GM18499 (cell line): ENCODE measurements around the gene SHANK1.

Source experiments
- ATAC-seq: cut with Tn5 transposase; IDR thresholded peaks from one replicate; pipeline ENCODE4 v1.9.1; 2021; ENCODE audit warnings: moderate number of reproducible peaks; ENCODE audit not compliant: insufficient read depth, unreplicated experiment

SHANK1 gene

GRCh38 chr19:50713556-50714236 is 5.9 kb downstream of the SHANK1 start:
- no peak for ATAC-seq

- no peak for ATAC-seq
These were observed 6.8 kb downstream of the SHANK1 start for GRCh38 chr19:50712833-50713232.

- ATAC-seq: no peak
These were observed 7.8 kb downstream of the SHANK1 start for GRCh38 chr19:50711805-50712204.

- ATAC-seq: no peak
These were observed 8.4 kb downstream of the SHANK1 start for GRCh38 chr19:50711196-50711595.

DNA sequence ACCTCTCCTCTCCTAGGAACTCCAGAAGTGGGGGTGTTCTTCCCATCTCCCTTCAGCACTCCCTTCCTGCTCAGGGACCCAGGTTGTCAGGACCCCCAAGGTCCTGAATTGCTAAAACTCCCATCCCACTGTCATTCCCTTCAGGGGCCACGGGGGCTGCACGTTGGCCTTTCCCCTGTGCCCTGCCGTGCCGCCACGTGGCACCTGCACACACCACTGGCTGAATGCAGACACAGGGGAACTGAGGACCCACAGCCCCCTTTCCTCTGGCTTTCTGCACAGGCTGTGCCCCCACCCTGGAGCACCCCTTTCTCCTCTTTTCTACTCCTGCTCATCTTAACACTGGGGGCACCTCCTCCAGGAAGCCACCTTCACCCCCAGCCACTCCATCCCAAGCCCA is 9.0 kb downstream of the SHANK1 start:
- ATAC-seq: no peak

DNA sequence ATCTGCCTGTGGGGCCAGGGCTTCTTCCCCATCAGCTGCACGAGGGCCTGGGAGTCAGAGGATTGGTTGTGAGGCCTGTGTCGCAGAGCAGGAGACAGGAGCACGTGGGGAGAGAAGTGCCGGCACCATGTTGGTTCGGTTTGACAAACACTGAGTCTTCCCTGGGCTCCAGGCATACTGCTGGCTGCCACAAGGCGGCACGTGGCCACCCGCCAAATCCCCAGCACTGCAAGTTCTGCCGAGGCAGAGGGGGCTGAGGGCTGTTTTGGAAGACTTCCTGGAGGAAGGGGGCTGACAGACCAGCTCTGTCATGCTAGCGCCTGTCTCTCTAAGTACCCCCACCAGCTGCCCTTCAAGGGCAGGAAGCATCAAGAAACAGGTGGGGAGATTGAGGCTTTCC is 9.5 kb downstream of the SHANK1 start:
- ATAC-seq: no peak

DNA sequence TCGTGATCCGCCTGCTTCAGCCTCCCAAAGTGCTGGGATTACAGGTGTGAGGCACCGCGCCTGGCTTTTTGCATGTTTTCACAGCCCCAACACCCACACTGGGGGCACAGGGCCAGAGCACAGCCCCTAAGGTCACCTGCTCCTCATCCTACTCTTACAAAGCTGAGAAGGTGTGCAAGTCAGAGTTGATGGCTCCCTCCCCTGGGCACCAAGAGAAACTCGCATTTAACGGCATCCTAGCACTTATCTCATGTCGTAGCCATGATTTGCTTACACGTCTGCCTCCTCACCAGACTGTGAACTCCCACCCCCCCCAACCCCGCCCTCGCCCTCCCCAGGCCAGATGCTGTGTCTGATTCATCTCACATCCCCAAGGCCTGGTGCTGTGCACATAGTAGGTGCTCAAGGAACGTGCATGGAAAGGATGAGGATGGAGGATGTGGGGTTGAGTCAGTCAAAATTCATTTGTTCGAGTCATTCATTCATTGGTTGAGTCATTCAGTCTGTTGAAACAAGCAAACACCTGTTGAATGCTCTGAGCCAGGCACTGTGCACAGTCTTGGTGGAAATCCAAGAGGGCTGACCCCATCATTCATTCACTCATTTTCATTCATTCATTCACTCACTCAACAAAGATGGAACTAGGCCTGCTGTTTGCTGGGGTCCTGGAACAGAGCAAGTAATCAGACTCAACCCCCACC is 11.3 kb downstream of the SHANK1 start:
- ATAC-seq: no peak

DNA sequence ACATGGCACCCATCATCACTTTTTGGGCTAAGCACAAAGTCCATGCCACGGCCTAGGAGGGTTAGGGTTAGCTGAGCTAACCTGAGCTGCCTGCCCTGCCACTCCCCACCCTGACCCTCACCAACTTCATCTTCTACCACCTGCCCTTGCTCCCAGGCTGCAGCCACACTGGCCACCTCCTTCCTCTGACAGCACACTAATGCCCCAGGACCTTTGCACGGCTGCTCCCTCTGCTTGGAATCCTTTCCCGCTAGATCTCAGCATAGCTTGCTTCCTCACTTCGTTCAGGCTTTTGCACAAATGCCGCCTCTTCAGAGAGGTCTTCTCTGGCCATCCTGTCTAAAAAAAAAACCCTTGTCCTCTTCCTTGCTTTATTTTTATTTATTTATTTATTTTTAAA is 13.2 kb downstream of the SHANK1 start:
- no peak for ATAC-seq

DNA sequence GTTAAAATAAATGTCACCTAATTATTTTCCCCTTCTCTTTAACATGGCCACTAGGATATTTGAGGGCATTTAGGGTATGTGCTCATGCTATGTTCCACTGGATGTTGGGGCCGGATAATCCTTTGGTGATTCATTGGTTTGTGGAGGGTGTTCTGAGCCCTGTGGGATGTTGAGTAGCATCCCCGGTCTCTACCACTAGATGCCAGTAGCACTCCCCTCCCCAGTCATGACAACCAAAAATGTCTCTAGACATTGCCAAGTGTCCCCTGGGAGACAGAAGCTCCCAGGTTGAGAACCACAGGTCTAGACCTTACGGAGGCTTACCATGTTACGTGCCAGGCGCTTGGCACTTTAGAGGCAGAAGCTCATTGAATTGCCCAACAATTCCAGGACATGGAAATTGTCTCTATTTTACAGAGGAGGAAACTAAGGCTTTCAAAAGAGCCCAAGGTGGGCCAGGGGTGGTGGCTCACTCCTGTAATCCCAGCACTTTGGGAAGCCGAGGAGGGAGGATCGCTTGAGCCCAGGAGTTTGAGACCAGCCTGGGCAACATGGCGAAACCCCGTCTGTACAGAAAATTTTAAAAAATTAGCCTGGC is 14.1 kb downstream of the SHANK1 start:
- no peak for ATAC-seq

GRCh38 chr19:50703915-50704796 is 15.4 kb downstream of the SHANK1 start:
- no peak for ATAC-seq

- ATAC-seq: no peak
These were observed 16.5 kb downstream of the SHANK1 start for GRCh38 chr19:50702871-50703829.

GRCh38 chr19:50702158-50702870 is 17.3 kb downstream of the SHANK1 start:
- ATAC-seq: no peak

DNA sequence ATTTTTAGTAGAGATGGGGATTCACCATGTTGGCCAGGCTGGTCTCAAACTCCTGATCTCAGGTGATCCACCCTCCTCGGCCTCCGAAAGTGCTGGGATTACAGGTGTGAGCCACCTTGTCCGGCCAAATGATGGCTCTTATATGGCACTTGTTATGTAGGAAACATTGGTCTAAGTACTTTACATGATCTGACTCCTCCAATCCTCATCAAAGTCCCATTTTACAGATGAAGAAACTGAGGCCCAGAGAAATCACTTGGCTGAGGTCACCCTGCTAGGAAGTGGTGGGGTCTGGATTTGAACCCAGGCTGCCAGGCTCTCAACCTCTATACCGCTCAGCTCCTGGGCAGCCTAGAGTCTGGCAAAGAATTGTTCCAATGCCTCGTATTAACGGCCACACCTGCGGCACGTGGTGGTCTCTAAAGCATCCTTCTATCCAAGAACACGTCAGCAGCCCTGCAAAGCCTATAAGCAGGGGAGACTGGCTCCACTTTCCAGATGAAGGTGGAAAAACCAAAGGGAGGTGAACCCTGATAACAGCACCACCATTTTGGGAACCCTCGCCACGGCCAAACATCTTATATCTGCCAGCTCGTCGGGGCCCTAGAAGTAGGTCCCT is 18.1 kb downstream of the SHANK1 start:
- no peak for ATAC-seq

DNA sequence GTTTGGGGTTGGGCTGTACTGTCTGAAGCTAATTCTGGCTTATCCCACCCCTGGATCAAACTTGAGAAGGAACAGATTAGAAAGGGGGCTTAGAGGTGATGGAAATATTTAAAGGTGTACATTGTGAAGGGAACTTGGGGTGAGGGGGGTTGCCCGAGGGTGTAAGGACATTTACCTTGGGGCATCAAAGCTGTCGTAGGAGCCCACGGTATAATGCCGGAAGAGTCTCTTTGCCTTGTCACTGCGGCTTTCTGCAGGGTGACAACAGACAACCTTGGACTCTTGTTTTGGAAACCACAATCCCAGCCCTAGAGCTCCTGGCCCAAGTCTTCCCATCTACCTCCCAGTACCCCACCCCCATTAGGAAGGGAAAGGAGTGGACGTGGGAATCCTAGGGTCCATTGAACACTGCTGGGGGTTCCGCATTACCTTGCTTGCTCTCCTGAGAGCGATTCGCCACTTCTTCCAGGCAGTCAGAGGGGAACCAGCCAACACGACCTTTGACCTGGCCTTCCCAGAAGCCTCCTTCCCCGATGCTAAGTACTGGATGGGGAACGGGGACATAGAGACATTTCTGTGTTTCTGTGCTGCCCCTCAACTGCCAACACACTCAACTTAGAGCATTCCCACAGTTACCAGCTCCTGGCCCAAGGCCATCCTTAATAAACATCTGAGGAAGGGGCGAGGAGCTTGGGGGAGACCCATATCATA is 22.0 kb downstream of the SHANK1 start:
- no peak for ATAC-seq

- no peak for ATAC-seq
These were observed 23.5 kb downstream of the SHANK1 start for GRCh38 chr19:50696094-50696483.

DNA sequence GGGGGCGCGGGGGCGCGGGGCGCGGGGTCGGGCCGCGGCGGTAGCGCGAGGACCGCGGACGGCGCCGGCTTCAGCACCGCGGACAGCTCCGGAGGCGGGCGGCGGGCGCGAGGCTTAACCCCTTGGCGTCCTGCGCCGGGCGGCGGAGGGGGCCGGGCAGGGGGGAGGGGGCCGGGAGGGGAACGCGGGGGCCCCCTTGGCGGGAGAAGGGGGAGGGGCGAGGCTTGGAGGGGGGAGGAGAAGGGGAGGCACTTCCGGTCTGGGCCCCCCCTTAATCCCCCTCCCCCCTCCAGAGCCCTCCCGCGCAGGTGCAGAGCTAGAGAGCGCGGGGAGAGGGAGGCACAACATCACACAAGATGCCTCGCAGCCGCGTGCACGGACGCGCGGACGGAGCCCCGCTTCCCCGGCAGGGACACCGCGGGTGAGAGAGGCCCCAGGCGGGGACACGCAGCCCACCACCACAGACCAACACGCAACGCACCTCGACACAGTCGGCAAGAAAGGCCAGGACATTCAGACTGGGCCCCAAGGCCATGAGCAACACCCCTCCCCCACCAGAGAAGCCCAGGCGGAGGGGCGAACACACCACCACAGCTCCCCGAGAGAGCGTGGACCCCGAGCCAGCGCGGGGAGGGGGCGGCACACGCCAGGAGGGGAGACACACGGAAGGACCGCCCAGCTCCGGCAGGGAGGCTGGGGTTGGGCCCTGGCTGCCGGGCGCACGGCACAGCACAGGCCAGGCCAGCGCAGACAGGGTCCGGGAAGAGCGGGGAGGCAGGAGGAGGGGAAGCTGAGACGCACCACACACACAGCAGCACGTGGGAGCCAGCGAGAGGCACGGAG is 24.1 kb downstream of the SHANK1 start:
- no peak for ATAC-seq

DNA sequence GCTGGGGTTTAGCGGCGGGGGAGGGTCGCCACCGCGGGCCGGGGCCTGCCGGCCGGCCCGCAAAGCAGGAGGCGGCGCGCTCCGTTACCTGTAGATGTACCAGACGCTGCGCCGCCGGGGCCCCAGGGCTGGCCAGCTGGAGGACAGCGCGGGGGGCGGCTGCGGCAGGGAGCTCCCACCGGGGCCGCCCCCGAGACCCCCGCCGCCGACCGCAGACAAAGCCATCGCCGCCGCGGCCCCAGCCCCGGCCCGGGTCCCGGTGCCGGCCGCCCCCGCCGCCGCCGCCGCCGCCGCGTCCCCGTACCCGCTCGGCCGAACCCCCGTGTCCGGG is 24.8 kb downstream of the SHANK1 start:
- ATAC-seq: no peak
